Mucosa of gallbladder (tissue), 1 donor: ENCODE measurements around the gene ATG7. TPM values are rescaled to one million over a fixed set of nuclear protein-coding genes. Genes with fewer than 3 reads are reported as not detected.
A peak's percentile ranks its signal among the peaks of the same experiment; 100 is the strongest.
"Not testable (repeated sequence)": the region's sequence is repeated elsewhere in the genome, so short reads cannot be mapped to it uniquely, and the experiment has no call there.

ENCODE experiments used
- DNase-seq: peaks from one replicate; pipeline ENCODE4 v3.0.0-alpha.2; 2020; ENCODE audit warnings: low spot score
- total RNA-seq: library from RNA; stranded (reverse); gene quantifications from one replicate; pipeline ENCODE4 v1.2.1, GENCODE V29; 2021
- donor health status: DM: no; HTN: no; CAD: no.

ATG7 gene
- total RNA-seq, 1 donor from 2014 or later = 32.0 TPM

GRCh38 chr3:11348877-11349276 is 76.7 kb downstream of the ATG7 start:
- not testable (repeated sequence) for DNase-seq

- DNase-seq = no peak
Measured at GRCh38 chr3:11349446-11349845, 77.2 kb downstream of the ATG7 start.

DNA sequence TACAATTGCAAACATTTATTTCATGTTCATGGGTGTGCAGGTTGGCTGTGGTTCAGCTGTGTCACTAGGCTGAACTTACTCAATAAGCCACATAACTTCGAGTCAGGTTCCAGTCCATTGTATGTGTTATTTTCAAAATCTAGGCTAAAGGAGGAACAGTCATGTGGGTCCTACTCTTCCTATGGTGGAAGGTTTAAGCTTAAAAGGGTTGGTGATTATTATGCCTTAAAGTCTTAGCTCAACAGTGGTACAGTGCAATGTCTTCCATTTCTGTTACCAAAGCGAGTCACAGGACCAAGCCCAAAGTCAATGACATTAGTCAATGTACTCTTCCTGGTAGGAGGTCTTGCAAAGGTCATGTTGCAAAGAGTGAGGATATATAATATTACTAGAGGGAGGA is 78.2 kb downstream of the ATG7 start:
- DNase-seq = no peak

- DNase-seq = no peak
Measured at GRCh38 chr3:11351451-11351850, 79.3 kb downstream of the ATG7 start.

GRCh38 chr3:11356269-11356668 is 84.1 kb downstream of the ATG7 start:
- no peak for DNase-seq

DNA sequence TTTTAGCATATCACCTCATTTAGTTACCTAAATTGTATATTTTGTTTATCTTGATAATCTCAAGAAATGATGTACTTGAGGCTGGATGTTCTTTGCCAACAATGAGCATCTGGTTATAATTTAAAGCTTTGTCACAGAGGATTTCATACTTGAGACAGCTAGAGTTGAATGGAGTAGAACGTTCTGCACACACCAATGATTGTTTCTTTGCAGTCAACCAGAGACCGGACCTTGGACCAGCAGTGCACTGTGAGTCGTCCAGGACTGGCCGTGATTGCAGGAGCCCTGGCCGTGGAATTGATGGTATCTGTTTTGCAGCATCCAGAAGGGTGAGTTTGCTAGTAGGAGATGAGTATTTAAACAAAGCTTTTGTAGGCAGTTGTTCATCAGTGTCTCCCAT is 90.4 kb downstream of the ATG7 start:
- no peak for DNase-seq

- DNase-seq = no peak
Measured at GRCh38 chr3:11363715-11364114, 91.5 kb downstream of the ATG7 start.

DNA sequence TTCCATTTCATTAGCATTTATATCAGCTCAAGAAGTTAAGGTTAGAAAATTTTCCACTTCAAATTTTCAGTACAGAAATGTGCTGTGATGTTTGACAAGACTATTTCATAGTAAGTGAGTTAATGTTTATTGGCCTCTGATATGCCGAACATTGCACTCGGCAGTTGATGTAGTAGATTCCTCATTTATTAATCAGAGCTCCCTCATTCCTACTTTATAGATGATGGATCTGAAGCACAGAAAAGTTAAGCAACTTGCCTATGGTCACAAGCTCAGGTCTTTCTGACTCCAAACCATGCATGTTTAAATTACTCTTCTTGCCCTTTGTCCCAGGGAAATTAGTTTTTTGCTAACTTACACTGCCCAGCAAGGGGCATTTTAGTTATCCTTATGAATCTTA is 92.0 kb downstream of the ATG7 start:
- no peak for DNase-seq

- DNase-seq = peak; percentile 51
Measured at GRCh38 chr3:11367143-11367693, 95.0 kb downstream of the ATG7 start.

- DNase-seq = no peak
Measured at GRCh38 chr3:11370191-11370590, 98.0 kb downstream of the ATG7 start.

- DNase-seq = no peak
Measured at GRCh38 chr3:11370966-11371365, 98.8 kb downstream of the ATG7 start.

DNA sequence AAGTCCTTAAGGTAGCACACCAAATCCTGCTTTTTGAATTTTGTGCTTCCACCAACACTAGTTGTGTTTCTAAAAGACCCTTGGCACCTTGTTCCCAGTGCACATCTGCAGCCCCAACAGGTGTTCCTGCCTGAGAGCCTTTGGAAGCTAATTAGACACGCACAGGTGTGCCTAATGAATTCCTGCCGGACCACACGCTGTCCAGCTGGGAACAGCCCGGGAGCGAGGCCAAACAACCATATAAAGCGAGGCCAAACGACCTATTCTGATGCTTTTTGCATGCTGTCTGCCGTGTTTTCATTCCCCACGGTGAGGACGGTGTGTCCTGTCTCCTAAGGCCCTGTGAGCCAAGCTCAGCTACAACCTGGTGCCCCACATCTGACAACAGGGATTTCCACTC is 99.5 kb downstream of the ATG7 start:
- no peak for DNase-seq

- no peak for DNase-seq
Measured at GRCh38 chr3:11373235-11373634, 101.0 kb downstream of the ATG7 start.

GRCh38 chr3:11373654-11374053 is 101.5 kb downstream of the ATG7 start:
- no peak for DNase-seq

DNA sequence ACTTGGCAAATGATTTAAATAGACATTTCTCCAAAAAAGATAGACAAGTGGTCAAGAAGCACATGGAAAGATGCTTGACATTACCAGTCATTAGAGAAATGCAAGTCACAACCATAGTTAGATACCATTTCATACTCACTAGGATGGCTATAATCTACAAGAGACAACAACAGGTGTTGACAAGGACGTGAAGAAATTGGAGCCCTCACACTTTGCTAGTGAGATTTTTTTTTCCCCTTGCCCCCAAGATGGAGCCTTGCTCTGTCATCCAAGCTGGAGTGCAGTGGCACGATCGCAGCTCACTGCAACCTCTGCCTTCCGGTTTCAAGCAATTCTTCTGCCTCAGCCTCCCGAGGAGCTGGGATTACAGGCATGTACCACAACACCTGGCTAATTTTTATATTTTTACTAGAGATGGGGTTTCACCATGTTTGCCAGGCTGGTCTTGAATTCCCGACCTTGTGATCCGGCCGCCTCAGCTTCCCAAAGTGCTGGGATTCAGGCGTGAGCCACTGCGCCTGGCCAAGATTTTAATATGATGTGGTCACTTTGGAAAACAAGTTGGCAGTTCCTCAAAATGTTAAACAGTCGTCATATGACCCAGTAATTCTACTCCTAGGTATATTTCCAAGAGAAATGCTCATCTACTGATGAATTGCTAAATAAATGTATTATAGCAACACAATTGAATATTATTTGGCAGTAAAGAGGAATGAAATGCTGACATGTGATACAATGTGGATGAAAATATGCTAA is 103.3 kb downstream of the ATG7 start:
- no peak for DNase-seq

- DNase-seq = no peak
Measured at GRCh38 chr3:11377719-11378118, 105.5 kb downstream of the ATG7 start.

DNA sequence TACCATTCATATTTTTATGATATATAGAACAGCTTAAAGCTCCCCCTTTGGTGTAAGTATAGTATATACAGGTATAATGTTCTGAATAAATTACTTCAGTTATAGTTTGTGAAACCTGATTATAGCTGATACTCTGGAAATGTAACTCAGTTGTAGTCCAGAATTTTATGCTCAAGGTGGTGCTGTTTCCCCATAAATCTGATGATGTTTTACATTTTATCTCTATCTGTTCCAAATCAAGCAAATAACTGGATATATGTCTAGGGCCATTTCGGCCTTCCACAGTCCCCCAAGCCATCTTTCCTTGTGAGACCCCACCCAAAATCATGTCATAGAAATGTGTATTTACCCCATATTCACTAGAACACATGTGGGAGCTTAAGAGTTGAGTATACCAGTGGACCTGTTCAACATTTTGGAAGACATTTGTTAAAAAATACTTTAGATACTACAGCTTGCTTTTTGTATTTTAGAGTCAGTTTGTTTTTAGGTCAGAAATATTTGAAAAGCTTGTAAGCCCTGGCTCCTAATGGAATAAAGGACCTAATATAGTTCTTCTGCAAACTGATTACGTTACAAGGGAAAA is 107.1 kb downstream of the ATG7 start:
- no peak for DNase-seq

GRCh38 chr3:11379824-11380701 is 107.9 kb downstream of the ATG7 start:
- DNase-seq = no peak

DNA sequence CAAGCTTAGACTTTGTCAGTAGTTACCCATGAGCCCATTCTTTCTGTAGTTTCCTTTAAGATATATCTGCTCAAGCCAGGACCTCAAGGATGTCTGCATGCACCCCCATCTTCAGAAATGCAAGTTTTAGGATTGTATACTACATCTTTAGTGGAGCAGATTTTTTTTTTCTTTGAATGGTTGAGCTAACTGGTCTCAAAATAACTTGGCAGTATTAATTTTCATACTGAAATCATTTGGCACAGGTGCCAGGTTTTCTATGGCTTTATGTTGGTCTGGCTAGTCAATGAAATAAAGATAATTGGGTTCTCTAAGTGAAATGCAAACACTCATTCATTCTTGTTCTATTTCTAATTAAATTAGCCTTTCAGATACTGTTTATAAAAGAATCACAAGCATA is 108.9 kb downstream of the ATG7 start:
- no peak for DNase-seq

DNA sequence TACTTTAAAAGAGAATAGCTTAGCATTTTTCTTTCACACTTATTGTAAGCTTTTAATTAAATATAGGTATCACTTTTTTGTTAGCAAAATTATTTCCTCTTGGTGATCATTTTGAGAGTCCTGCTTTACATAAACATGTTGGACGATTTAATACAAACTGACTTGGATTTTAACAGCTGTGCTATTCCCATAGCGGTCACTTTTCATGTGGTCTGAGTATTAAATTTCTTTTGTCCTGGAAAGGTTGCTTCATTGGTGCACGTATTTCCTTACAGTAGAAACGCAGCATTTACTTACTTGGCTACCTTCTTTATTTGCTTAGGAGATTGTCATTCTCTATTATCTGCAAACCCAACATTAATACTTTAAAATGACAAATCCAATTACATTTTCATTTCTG is 109.4 kb downstream of the ATG7 start:
- no peak for DNase-seq

- no peak for DNase-seq
Measured at GRCh38 chr3:11382146-11382745, 110.0 kb downstream of the ATG7 start.

GRCh38 chr3:11384074-11384473 is 111.9 kb downstream of the ATG7 start:
- no peak for DNase-seq
